ENCODE data around the gene ARL5B.

Gene ARL5B

DNA sequence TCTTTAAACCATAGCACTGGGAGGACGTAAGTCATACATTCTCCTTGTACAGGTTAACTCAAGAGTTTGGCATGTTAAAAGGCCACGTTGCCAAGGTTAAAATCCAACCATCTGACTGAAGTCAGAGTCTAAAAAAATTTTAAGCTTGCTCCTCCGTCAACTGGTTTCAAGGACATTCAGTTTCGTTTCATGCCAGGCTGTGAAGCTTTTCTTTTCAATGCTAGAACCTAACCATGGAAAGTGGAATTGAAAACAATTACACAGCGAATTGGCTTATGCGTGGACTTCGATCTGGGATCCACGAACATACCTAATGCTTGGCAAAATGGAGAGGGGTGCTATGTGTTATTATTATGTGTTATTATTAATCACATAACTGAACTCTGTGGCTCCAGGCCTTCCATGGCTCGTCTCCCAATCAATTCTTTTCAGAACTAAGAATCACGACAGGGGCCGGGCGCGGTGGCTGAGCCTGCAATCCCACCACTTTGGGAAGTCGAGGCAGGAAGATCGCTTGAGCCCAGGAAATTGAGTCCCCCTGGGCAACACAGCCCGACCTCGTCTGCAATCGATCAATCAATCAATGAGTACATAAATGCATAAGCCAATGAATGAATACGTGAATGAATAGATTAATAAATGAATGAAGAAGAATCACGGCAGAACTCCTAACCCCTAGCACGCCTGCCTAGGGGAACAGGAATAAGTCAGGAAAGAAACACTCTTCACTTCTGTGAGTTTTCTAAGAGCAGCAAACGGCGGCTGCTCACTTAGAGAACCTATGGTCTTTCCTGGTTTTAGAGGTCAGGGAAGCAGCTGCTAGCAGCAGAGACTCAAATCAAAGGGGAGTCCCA, 733 bp upstream of the ARL5B start:
- DNase-seq (ENCODE audit: extremely low read depth in 1 of 2, low read depth in 1 of 2), result no peak

DNA sequence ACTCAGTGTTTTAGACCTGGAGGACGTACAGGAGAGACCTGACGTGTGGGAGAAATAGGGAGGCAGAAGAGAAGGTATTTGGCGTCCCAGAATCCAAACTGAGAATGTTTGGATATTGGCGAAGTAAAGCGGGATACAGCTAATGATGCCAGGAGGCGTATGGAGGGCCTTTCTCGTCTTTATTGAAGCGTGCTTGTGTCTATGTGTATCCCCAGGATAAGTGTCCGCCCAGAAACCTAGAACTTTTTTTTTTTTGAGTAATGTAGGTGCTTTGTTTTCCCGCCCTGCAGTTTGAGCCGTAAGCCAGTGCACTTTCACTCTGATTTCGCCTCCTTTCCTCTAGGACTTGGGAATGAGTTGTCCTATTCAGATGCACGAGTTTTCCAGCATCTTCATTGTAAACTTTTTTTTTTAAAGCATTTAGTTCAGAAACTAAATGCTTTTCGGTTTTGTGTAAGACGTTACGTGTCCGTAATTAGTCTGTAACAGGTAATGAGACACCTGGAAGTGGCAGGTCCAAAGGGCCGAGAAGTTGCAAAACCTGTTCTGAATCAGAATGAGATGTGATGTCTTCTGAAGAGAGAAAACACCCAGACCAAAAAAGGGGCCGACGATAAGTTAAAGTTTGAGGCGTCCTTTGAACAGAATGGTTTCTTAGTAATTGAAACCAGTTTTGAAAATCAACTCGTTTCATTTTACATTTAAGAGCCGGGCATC, 746 bp downstream of the ARL5B start:
- no peak for DNase-seq (ENCODE audit: extremely low read depth in 1 of 2, low read depth in 1 of 2)

DNA sequence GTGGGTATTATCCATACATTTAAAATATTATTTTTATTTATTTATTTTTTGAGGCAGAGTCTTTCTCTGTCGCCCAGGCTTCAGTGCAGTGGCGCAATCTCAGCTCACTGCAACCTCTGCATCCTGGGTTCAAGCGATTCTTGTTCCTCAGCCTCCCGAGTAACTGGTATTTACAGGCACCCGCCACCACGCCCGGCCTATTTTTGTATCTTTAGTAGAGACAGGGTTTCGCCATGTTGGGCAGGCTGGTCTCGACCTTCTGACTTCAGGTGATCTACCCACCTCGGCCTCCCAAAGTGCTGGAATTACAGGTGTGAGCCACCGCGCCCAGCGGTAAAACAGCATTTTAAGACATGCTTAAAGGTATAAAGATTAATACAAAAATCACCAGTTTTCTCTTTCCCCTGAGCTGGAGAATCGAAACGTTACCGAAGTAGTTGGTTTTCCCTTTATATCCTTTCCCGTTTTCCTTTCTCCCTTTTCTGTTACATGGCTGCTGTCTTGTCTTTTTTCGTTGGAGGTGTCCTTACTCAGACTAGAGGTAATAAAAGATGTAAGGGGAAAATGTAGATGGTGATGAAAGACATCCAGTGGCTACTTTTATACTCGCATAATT, 1.7 kb downstream of the ARL5B start:
- no peak for DNase-seq (ENCODE audit: extremely low read depth in 1 of 2, low read depth in 1 of 2)

DNA sequence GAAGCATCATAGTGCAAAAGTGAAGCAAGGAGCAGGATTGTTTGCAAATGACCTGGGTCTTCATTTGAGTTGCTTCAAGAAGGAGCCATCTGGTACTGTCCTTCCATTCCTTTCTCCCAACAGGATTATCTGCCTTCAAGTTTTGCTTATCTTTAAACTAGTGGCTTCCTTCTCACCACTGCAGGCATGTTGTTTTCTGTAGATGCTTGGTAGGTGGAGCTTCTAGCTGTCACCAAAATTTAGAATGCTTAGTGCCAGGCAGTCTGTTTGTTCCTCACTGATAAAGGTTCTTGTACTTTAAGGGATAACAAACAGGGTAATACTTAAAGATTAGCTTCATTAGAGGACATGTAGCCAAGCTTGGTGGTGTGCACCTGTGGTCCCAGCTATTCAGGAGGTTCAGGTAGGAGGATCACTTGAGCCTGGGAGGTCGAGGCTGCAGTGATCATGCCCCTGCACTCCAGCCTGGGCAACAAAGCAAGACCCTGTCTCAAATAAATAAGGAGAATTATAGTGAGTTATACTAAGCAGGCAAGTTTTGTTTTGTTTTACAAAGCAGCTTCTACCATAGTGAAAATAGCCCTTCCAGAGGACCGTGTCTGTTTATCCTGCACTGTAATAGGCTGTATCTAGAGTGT, 5.7 kb downstream of the ARL5B start:
- no peak for DNase-seq (ENCODE audit: extremely low read depth in 1 of 2, low read depth in 1 of 2)

DNA sequence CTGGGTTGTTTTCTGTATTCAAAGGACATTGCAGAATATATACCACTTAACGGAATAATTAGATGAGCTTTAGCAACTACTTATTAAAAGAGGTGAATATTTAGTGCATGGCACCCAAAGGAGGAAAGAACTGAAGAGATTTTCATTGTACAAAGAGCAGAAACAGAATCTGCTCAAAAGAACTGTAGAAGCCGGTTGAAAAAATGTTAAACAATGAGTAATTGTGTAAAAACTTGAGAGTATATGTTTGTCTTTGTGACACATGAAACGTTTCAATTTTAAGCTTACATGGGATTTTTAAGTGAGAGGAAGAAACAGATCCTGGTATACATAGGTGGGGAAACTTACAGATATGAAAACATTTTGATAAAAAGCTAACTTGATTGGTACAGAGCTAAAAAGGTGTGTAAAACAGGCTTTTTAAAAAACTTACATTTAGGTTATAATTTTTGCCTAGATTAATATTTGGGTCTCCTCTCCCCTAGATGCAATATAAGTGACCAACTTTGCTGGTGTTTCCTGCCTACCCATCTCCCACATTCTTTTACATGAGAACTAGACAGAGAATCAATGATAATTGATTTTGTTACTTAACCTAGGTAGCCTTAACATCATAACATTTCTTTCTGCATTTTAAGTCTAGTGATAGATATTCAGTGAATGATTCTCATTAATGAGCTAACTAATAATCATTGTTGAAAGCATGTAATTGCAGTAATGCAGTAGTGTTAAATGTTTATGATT, 6.8 kb downstream of the ARL5B start:
- no peak for DNase-seq (ENCODE audit: extremely low read depth in 1 of 2, low read depth in 1 of 2)

DNA sequence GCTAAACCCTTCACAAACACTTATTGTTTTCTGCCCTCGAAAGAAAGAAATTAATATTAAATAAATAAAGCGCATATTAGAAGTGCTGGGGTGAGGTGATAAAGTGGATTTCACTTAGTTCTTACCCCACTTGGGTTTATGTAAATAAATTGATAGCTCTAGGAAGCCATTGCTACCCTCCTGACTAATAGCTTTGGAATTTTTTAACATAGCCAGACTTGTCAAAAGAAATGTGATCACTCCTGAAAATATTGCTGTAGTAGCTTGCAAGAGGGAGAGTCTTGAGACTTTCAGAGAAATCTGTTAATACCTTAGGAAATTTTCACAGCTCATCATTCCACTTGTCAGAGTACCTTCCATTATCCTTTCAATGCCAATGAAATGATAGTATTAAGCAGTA, 7.6 kb downstream of the ARL5B start:
- DNase-seq (ENCODE audit: extremely low read depth in 1 of 2, low read depth in 1 of 2), result no peak

DNA sequence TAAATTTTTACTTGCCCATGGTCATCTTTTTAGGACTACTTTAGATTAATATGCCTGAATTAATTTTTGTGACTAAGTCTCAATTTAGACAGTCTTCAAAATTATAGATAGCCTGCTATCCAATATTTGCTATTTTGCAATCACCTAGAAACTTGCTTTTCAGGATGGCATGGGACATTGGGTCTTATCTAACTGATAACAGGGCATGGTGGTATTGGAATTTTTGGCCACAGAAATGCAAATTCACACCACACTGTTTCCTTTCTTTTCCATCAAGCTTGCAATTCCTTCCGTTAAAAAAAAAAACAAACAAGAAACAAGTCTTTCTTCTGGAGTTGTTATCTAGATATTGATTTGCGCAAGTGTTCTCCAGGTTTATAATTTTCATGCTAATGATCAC, 8.8 kb downstream of the ARL5B start:
- DNase-seq (ENCODE audit: extremely low read depth in 1 of 2, low read depth in 1 of 2), result no peak

DNA sequence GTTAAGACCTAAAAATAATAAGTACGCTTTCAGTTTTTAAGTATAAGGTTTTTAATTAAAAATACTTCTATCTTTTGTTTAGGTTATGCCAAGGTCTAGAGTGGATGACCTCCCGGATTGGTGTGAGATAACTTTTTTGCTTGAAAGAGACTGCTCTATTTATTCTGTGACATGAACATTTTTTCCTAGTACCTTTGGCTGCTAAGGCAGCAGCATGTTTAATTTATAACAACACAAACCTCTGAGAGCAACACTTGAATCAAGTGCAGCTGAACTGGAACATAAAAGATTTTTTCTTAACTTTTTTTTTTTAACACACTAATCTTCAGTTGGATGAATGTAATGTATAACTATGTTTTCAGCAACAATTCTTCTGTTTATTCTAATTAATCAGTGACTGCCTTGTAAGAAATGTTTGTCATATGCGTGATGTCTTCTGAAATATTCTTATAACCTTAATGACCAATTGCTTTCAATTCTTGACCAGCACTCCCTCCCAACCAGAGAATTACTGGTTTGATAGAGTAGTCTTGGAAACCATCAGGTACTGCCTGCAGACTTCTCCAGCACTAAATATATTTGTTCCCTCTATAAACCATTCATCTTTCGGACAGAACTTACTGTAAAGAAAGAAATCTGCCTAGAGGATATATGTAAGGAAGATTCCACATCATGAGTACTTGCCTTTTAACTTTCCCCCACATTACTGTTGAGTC, 16.0 kb downstream of the ARL5B start:
- no peak for DNase-seq (ENCODE audit: extremely low read depth in 1 of 2, low read depth in 1 of 2)

DNA sequence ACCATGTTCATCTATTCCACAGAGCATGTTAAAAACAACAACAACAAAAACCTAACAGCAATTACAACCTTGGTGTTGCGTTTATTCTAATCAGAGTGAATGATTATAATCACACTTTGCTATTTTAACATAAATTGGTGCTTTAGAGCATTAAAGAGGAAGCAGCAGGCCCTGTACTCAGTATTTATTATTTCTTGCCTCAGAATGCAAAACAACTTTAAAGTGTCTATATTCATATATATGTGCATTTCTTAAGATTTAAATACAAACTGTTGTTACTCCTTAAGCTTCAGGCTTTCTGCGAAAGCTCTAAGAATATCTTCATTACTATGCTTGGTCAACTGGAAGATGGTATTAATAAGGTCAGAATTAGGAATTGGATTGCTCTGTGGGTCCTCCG, 21.5 kb downstream of the ARL5B start:
- no peak for DNase-seq (ENCODE audit: extremely low read depth in 1 of 2, low read depth in 1 of 2)

DNA sequence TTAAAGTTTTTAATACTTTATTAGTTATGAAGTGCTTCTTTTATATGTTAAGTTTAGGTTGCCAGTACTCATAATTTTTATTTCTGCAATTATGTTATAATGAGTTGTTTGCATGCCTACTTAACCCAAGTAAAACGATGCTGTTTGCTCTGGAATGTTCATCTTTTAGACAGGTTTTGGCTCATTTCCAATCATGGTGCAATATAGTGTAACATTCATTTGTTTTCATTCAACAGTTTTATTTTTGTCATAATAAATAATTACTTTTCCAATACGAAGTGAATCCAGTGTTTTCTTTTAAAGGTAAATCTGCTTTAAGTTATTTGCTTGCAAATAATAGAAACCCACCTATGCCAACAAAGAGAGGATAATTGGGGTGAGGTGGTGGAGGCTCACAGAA, 22.1 kb downstream of the ARL5B start:
- no peak for DNase-seq (ENCODE audit: extremely low read depth in 1 of 2, low read depth in 1 of 2)

DNA sequence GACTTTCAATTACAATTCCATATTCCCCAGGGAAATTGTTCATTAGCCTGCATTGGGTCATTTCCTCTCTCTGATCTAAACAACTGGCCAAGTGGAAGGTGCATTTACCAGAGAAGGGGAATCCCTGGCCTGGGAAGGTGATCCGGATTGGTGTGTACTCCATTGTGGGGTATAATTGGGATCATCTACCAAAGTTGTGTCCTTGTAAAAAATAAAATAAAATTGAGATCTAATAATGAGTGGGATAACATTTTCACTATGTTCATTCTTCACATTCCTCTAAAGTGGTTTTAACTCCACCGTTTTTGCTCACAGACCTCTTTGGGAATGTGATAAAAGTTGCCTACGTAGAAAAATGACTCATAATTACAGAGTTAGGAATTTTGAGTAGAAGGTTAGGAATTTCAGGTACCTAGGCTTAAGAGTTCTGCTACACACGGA, 22.8 kb downstream of the ARL5B start:
- DNase-seq (ENCODE audit: extremely low read depth in 1 of 2, low read depth in 1 of 2), result no peak

DNA sequence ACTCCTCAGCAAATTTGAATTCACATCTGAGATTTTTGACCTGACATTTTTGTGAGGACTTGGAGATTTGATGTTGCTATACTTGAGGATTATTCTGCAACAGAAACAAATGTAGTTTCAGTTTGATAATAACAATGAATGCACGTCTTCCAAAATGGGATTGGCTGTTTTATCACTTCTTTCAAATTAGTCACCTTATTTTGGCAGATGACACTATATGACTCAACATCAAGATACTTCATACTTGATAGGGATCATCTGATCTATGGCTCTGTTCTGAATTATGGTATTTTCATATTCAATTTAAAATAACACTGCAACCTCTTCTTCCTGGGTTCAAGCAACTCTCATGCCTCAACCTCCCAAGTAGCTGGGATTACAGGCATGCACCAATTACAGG, 24.2 kb downstream of the ARL5B start:
- DNase-seq (ENCODE audit: extremely low read depth in 1 of 2, low read depth in 1 of 2), result no peak

DNA sequence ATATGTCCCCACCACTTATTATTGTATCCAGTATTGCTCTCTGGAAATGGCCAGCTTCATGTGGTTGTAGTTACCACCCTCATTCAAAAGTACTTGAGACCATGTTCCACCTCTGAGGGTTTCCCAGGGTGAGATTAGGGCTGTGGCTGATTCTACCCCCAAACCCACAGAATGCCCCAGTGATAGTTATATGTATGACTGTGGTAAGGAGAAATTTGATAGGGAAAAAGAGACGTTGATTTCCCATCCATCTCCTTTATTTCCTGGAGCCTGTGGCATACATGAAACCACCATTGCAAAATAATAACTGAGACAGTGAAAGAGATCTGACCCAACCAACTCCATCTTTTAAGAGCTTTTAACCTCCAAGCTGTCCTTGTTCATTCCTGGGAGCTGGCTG, 25.2 kb downstream of the ARL5B start:
- no peak for DNase-seq (ENCODE audit: extremely low read depth in 1 of 2, low read depth in 1 of 2)

DNA sequence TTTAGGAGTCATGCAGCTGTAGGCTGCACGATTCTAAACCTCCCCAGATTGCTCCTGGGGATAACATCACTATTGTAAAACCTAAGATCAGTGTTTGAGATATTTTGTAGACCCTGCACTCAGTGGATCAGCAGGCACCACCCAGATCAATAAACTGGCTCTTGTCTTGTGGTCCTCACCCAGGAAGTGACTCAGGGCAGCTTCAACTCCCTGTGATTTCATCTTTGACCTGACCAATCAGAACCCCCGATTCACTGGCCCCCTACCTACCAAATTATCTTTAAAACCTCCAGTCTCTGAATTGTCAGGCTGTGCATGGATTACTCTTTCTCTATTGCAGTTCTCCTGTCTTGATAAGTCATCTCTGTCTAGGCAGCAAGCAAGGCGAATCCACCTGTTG, 25.7 kb downstream of the ARL5B start:
- no peak for DNase-seq (ENCODE audit: extremely low read depth in 1 of 2, low read depth in 1 of 2)

DNA sequence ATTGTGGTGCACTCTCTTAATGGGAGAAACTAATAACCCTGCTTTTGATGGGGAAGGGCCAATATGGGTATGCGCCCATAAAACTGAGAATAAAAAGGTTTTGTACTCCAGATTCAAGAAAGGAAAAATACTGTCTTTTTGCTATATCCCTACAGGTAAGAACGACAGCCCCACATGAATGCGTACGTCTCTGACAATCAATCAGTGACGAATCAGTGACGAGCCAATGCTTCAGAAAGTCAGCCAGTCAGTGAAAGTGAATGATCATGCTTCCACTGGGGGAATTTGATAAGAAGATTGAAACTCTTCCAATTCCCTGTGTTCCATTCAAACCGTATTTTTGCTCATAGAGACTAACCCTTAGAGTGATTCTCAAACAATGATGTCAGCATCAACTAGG, 26.3 kb downstream of the ARL5B start:
- no peak for DNase-seq (ENCODE audit: extremely low read depth in 1 of 2, low read depth in 1 of 2)

DNA sequence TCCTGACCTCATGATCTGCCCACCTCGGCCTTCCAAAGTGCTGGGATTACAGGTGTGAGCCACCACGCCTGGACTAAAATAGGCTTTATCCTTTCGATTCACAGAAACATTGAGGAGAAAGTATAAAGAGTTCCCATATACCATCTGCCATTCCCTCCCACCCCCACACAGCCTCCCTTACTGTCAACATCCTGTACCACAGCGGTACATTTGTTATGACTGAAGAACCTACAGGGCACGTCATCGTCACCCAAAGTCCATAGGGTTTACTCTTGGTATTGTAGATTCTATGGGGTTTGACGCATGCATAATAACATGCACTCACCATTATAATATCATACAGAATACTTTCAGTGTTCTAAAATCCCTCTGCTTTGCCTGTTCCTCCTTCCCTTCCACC, 28.0 kb downstream of the ARL5B start:
- no peak for DNase-seq (ENCODE audit: extremely low read depth in 1 of 2, low read depth in 1 of 2)

DNA sequence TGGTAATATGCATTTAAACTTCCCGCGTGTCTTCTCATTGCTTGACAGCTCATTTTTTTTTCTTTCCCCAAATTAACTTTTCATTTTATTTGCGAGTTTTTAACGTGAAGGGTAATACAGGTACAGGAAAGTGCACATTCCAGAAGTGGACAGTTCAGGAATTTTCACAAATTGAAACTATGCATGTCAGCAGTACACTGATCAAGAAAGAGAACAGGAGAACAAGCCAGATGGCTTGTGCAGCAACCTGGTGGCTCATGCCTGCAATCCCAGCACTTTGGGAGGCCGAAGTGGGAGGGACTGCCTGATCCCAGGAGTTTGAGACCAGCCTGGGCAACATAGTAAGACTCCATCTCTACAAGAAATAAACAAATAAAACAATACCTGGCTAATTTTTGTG, 28.5 kb downstream of the ARL5B start:
- DNase-seq (ENCODE audit: extremely low read depth in 1 of 2, low read depth in 1 of 2), result no peak

DNA sequence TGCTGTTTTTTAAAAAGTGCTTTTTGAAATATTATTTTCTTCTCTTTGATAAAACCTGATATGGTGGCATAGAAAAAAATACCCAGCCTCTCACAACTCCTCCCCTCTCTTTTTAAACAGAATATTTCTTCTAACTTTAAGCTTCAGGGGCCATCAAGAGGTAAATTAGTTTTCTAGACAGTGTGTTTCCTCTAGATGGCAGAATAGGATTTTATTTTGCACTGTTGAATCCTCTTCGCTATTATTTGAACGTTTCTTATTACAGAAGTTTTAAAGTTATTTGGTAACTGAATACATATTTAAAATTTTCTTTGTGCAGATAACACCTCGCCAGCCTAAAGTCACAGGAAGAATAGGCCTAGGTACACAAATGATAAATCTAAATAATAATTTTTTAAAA, 30.3 kb downstream of the ARL5B start:
- no peak for DNase-seq (ENCODE audit: extremely low read depth in 1 of 2, low read depth in 1 of 2)

DNA sequence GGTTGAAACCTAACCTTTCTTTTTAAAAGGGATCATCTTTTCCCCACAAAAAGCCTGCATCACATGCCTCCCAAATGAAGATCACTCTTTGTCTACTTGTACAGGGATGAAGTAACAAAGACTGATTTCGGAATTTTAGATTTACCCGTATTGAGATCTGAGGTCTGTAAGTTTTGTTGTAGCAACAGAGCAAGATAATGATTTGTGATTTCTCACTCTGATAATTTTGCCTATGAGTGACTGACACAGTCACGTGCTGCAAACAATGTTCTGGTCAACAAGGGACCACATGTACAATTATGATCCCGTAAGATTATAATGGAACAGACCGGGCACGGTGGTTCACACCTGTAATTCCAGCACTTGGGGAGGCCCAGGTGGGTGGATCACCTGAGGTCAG, 31.3 kb downstream of the ARL5B start:
- DNase-seq (ENCODE audit: extremely low read depth in 1 of 2, low read depth in 1 of 2), result no peak
